ENCODE measurements around the gene SEC14L5.
A peak's percentile ranks its signal among the peaks of the same experiment; 100 is the strongest.

The SEC14L5 gene

DNA sequence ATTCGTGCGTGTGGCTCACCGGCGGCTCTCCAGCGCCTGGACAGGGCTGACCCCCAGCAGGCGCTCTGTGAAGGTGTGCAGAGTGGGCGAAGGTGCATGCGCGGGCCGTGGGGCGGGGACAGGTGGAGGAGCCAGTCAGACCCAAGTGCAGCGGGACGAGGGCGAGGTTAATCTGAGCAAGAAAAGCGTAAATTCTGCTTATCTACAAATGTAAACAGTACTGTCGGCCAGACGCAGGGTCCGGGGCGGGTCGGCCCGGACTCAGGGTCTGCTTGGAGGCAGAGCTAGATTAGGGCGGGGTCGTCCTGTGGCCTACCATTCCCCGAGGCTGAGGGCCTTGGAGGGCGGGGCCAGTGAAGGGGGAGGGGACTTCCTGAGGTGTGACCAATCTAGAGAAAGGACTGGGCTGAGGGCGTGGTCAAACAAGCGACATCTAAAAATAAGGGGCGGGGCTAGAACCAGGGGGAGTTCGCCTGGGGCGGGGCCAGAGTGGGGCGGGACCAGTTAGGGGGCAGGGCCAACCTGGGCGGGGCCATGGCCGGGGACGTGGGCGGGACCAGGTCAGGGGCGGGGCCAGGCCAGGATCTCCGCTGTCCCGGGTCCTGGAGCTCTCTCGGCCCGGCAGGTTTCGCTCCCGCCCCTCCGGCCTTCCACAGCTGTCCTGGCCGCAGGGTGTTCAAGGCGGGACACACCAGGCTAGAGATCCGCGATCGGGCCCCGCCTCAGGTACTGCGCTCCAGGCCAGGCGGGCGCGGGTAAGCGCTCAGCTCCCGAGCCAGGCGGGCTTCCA lies at the start of gene SEC14L5:
Gene SEC14L5 (plus strand): TSS at position 611 of the 790 bp plus-strand sequence. CDS start 994 bp downstream, outside the sequence.
- peak; percentile 79 to 80 for DNase-seq (ENCODE audit: low read depth in 1 of 2, low spot score in 1 of 2)

GRCh38 chr16:4908854-4909401 lies 49.2 kb upstream of the SEC14L5 start:
- no peak for DNase-seq (ENCODE audit: low read depth in 1 of 2, low spot score in 1 of 2)

GRCh38 chr16:4909825-4910224 lies 48.3 kb upstream of the SEC14L5 start:
- no peak for DNase-seq (ENCODE audit: low read depth in 1 of 2, low spot score in 1 of 2)

- DNase-seq (ENCODE audit: low read depth in 1 of 2, low spot score in 1 of 2), result no peak
Measured at GRCh38 chr16:4910828-4911227, 47.3 kb upstream of the SEC14L5 start.

DNA sequence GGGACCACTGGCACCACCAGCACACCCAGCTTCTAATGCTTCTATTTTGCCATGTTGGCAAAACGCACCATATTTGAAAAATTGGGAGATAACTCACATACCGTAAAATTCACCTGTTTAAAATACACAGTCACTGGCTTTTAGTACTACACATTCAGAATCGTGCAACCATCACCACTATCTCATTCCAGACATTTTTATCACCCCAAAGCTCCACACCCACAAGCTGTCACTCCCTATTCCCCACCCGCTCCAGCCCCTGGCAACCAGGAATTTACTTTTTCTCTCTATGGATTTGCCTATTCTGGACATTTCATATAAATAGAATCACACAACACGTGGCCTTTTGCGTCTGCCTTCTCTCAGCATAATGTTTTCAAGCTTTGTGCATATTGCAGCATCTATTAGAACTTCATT lies 46.2 kb upstream of the SEC14L5 start:
- no peak for DNase-seq (ENCODE audit: low read depth in 1 of 2, low spot score in 1 of 2)

GRCh38 chr16:4913130-4913773 lies 44.9 kb upstream of the SEC14L5 start:
- DNase-seq (ENCODE audit: low read depth in 1 of 2, low spot score in 1 of 2), result no peak

GRCh38 chr16:4913774-4914525 lies 44.2 kb upstream of the SEC14L5 start:
- DNase-seq (ENCODE audit: low read depth in 1 of 2, low spot score in 1 of 2), result no peak

DNA sequence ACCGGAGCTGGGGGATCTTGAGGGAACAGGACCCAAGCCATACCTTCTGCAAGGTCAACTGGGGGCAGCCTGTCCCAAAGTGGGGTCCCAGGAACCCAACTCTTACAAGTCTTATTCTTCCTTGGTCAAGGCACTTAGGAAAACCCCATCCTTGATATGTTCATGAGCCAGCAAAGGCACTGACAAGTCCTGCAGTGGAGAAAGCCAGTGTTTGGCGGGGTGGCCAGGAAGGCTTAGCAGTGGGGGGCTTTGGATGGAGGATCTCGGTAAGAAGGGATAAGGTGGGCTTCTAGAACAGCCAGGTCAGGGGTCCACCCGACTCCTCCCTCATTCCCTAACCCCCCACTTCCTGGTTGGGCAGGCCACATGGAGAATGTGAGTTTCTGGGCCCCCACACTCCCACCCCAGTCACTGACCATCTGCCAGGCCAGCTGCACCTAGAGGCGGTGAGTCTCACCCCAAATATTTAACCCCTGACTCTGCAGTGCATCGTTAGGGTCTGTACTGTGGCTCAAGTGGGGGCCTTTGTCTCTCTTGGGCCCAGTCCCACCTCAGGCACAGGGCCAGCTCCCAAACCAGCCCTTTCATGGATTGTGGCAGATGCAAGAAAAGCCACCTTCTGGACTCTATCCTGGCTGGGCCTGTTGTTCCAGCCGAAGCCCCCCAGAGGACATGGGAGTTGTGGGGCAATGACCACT lies 43.5 kb upstream of the SEC14L5 start:
- DNase-seq (ENCODE audit: low read depth in 1 of 2, low spot score in 1 of 2), result no peak

DNA sequence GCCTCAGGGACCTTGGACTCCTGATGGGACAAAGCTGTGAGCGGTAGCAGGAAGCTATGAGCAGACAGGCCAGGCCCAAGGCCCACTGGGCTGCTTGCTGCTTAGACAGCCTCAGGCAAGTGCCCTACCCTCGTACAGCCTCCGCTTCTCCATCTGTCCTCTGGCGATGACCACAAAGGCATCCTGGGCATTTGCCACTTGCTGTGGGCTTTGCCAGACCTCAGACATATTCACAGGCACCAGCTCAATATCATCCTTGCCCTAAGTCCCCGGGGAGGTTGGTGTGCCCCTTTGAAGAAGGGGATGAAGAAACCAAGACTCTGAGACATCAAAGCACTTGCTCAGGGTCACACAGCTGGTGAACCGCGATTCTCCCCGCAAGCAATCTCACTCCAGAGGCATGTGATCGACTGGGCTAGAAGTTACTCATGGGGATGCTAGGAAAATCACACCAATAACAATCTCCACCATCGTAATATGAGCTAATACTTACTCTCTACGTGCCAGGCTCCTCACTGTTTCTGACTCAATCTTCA lies 42.8 kb upstream of the SEC14L5 start:
- no peak for DNase-seq (ENCODE audit: low read depth in 1 of 2, low spot score in 1 of 2)

GRCh38 chr16:4917117-4917516 lies 41.0 kb upstream of the SEC14L5 start:
- DNase-seq (ENCODE audit: low read depth in 1 of 2, low spot score in 1 of 2), result no peak

GRCh38 chr16:4918781-4919251 lies 39.3 kb upstream of the SEC14L5 start:
- no peak for DNase-seq (ENCODE audit: low read depth in 1 of 2, low spot score in 1 of 2)

- no peak for DNase-seq (ENCODE audit: low read depth in 1 of 2, low spot score in 1 of 2)
Measured at GRCh38 chr16:4920826-4921225, 37.3 kb upstream of the SEC14L5 start.

GRCh38 chr16:4922721-4923342 lies 35.3 kb upstream of the SEC14L5 start:
- DNase-seq (ENCODE audit: low read depth in 1 of 2, low spot score in 1 of 2), result no peak

- no peak for DNase-seq (ENCODE audit: low read depth in 1 of 2, low spot score in 1 of 2)
Measured at GRCh38 chr16:4923853-4924252, 34.3 kb upstream of the SEC14L5 start.

GRCh38 chr16:4924593-4925292 lies 33.4 kb upstream of the SEC14L5 start:
- no peak for DNase-seq (ENCODE audit: low read depth in 1 of 2, low spot score in 1 of 2)

DNA sequence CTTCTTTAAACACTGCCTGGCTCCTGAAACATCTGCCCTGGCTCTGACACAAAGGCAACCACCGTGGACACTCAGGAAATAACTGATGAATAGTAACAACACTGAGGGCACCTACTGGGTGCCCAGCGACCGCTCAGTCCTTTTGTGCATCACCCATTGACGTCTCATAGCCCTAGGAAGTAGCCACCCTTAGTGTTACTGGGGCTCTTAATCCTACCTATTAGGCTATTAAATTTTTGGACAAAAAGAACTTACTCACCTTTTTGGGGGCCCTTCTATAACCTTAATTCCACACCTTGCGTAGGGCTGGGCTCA lies 32.9 kb upstream of the SEC14L5 start:
- DNase-seq (ENCODE audit: low read depth in 1 of 2, low spot score in 1 of 2), result no peak

- no peak for DNase-seq (ENCODE audit: low read depth in 1 of 2, low spot score in 1 of 2)
Measured at GRCh38 chr16:4925791-4926190, 32.3 kb upstream of the SEC14L5 start.

- no peak for DNase-seq (ENCODE audit: low read depth in 1 of 2, low spot score in 1 of 2)
Measured at GRCh38 chr16:4926928-4927327, 31.2 kb upstream of the SEC14L5 start.

- no peak for DNase-seq (ENCODE audit: low read depth in 1 of 2, low spot score in 1 of 2)
Measured at GRCh38 chr16:4927661-4928060, 30.5 kb upstream of the SEC14L5 start.

DNA sequence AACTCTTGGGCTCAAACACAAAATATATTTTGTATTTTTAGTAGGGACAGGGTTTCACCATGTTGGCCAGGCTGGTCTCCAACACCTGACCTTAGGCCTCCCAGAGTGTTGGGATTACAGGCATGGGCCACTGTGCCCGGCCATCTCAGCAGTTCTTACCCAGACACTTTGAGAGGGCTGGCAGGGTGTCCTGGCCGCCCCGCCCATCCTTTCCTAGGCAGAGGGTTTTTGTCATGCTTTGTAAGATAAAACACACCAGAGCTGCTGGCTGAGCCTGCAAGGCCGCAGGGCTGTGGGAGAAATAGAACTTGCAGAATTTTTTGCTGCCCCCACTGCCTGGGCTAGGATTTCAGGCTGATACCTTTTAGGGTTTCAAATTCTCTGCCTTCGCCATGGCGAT lies 29.9 kb upstream of the SEC14L5 start:
- no peak for DNase-seq (ENCODE audit: low read depth in 1 of 2, low spot score in 1 of 2)

All from stimulated activated CD4-positive, alpha-beta T cell treated with anti-CD3 and anti-CD28 coated beads, Interleukin-15, amount 100 ng/mL, for 1 hour (primary cell).